HEK293T (cell line): ENCODE measurements around the gene RFX1.

ENCODE experiments used
- BHLHE40 ChIP-seq: fragments of 450-650 bp; IDR thresholded peaks from 2 replicates; pipeline ENCODE4 v1.6.1; 2016; ENCODE audit warnings: mild to moderate bottlenecking, moderate library complexity, borderline replicate concordance
- ELF4 ChIP-seq: fragments of 450-650 bp; IDR thresholded peaks from 2 replicates; pipeline ENCODE4 v1.6.1; 2017; ENCODE audit warnings: antibody characterized with exemption
- L3MBTL2 ChIP-seq: fragments of 450-650 bp; conservative IDR thresholded peaks from 2 replicates; pipeline ENCODE4 v1.6.1; 2016; ENCODE audit warnings: mild to moderate bottlenecking
- LEF1 ChIP-seq: fragments of 450-650 bp; IDR thresholded peaks from 2 replicates; pipeline ENCODE4 v1.6.1; 2017; ENCODE audit warnings: mild to moderate bottlenecking, borderline replicate concordance
- NFRKB ChIP-seq: fragments of 450-650 bp; IDR thresholded peaks from 2 replicates; pipeline ENCODE4 v1.6.1; 2016; ENCODE audit warnings: mild to moderate bottlenecking, moderate library complexity
- SUZ12 ChIP-seq: fragments of 450-650 bp; IDR thresholded peaks from 2 replicates; pipeline ENCODE4 v1.6.1; 2016; ENCODE audit warnings: mild to moderate bottlenecking
- TARDBP ChIP-seq: fragments of 450-650 bp; IDR thresholded peaks from 2 replicates; pipeline ENCODE4 v1.6.1; 2016
- ZNF384 ChIP-seq: fragments of 450-650 bp; IDR thresholded peaks from 2 replicates; pipeline ENCODE4 v1.6.1; 2016

GRCh38 chr19:14033946-14034345, 27.8 kb upstream of the RFX1 start:
- no peak for TF ChIP-seq ELF4
- TF ChIP-seq L3MBTL2: no peak
- no peak for TF ChIP-seq ZNF384
- no peak for TF ChIP-seq SUZ12
- no peak for TF ChIP-seq TARDBP
- TF ChIP-seq BHLHE40: no peak
- TF ChIP-seq NFRKB: no peak
- TF ChIP-seq LEF1: no peak
